Fibroblast of mammary gland (primary cell): ENCODE measurements around the gene DGKB.

Experiments
- DNase-seq: peaks from one replicate; pipeline ENCODE4 v3.0.0-alpha.2; 2010; ENCODE audit warnings: low read depth
- H3K4me3 ChIP-seq: 2 replicates; pipeline ENCODE4 v1.5.1; 2011; ENCODE audit warnings: low read depth, mild to moderate bottlenecking, low read length, moderate library complexity; ENCODE audit not compliant: control insufficient read depth
- CTCF ChIP-seq: conservative IDR thresholded peaks from 2 replicates; pipeline ENCODE4 v1.5.1; 2011; ENCODE audit warnings: low read depth, low read length, inconsistent platforms; ENCODE audit not compliant: control insufficient read depth, insufficient read depth

DGKB gene

GRCh38 chr7:14414274-14414986, 488.1 kb downstream of the DGKB start:
- no peak for DNase-seq
- no peak for TF ChIP-seq CTCF
- no peak overlapping the region for H3K4me3 ChIP-seq

GRCh38 chr7:14407246-14408015, 495.1 kb downstream of the DGKB start:
- no peak for DNase-seq
- no peak for TF ChIP-seq CTCF
- no peak overlapping the region for H3K4me3 ChIP-seq

- peak; percentile 19 for DNase-seq
- no peak overlapping the region for H3K4me3 ChIP-seq
- TF ChIP-seq CTCF, result no peak
Measured at GRCh38 chr7:14403587-14403986, 499.0 kb downstream of the DGKB start.

- H3K4me3 ChIP-seq, result no peak overlapping the region
- no peak for TF ChIP-seq CTCF
- DNase-seq, result no peak
Measured at GRCh38 chr7:14400271-14400670, 502.3 kb downstream of the DGKB start.

- no peak overlapping the region for H3K4me3 ChIP-seq
- no peak for TF ChIP-seq CTCF
- DNase-seq, result no peak
Measured at GRCh38 chr7:14398526-14398925, 504.0 kb downstream of the DGKB start.

- no peak overlapping the region for H3K4me3 ChIP-seq
- no peak for TF ChIP-seq CTCF
- no peak for DNase-seq
Measured at GRCh38 chr7:14395860-14396259, 506.7 kb downstream of the DGKB start.
